ENCODE data around the gene LONP2. TPM values are rescaled to one million over a fixed set of nuclear protein-coding genes. Genes with fewer than 3 reads are reported as not detected.

LONP2 gene
- total RNA-seq, 1 experiment from 2014 or later, result 46.8 TPM

DNA sequence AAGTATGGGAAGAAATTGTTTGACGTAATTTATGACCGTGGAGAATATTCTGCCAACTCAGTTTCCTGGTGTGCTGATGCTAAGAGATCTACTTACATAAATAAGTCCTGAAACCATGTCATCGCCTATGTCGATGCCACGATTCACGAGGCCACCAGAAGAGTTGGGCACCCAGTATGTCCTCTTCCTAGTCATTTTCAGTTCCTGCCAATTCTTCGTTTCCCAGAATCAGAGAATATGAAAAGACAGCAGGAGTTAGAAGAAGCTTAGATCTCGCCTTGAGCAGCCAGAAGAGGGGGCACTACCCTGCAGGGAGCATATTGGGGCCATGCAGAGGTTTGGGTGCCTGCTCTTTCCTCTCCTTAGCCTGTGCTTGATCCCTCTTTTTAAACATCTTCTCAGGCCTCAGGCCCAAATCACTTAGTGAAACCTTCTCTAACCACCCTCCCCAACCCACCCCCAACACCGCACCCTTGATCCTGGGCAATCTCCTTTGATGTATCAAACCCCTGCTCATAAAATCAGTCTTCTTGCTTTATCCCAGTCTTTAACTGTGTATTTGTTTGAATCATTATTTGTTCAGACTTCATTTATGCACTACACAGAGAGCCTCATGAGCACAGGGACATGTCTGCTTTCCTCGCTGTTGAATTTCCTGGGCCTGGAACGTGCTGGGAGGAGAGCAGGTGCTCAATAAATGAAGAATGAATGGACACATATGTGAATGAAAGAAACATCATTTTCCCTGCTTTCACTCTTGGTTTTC is 12.2 kb upstream of the LONP2 start:
- H4K20me1 ChIP-seq (ENCODE audit: insufficient read depth), result no peaks in the 10 kb centered on the region
- H3K27me3 ChIP-seq (ENCODE audit: insufficient read depth, low read length), result no peaks in the 10 kb centered on the region
- H3K27ac ChIP-seq (ENCODE audit: low read depth, low read length), result no peak overlapping the region
- ATAC-seq (peak; percentile 96), DNase-seq (ENCODE audit: low read depth, low spot score) (peak; percentile 35)
- H3K79me2 ChIP-seq (ENCODE audit: insufficient read depth, low read length), result no peaks in the 10 kb centered on the region
- no peak overlapping the region for H3K9ac ChIP-seq (ENCODE audit: low read length)
- H2AFZ ChIP-seq (ENCODE audit: low read depth, low read length, poor library complexity, severe bottlenecking), result no peak overlapping the region
- no peaks in the 10 kb centered on the region for H3K36me3 ChIP-seq (ENCODE audit: control insufficient read depth in 1 of 2, insufficient read depth in 2 of 2, low read length in 2 of 2)
- H3K9me2 ChIP-seq (ENCODE audit: insufficient read depth), result no peaks in the 10 kb centered on the region
- RAD21 ChIA-PET (ENCODE audit: low non-redundant PET in 1 of 2, low total read pairs in 2 of 2, uncharacterized antibody in 2 of 2, unreplicated experiment in 2 of 2), result interaction anchor here (0.7 to 1.4 kb wide), 3 partner anchors 294 to 1845 kb away, joined by 3 to 6 read pairs (median 3); no protein-coding TSS in a partner anchor
- CTCF ChIA-PET, result interaction anchor here (0.8 to 1.4 kb wide), 7 partner anchors 9 to 1257 kb away, joined by 3 to 16 read pairs (median 4); partner anchors contain the start of genes ABCC11 and LONP2
- TF ChIP-seq, protein P1, sequence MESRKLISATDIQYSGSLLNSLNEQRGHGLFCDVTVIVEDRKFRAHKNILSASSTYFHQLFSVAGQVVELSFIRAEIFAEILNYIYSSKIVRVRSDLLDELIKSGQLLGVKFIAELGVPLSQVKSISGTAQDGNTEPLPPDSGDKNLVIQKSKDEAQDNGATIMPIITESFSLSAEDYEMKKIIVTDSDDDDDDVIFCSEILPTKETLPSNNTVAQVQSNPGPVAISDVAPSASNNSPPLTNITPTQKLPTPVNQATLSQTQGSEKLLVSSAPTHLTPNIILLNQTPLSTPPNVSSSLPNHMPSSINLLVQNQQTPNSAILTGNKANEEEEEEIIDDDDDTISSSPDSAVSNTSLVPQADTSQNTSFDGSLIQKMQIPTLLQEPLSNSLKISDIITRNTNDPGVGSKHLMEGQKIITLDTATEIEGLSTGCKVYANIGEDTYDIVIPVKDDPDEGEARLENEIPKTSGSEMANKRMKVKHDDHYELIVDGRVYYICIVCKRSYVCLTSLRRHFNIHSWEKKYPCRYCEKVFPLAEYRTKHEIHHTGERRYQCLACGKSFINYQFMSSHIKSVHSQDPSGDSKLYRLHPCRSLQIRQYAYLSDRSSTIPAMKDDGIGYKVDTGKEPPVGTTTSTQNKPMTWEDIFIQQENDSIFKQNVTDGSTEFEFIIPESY (IDR thresholded peaks at IDR 0.05; ENCODE audit: extremely low read depth, insufficient replicate concordance, low read length), result no peak
- TF ChIP-seq SIN3A (IDR thresholded peaks at IDR 0.05; ENCODE audit: low read depth) (no peak), RAD21 (IDR thresholded peaks at IDR 0.05; ENCODE audit: low read depth) (peak; percentile 72), TCF7L2 (IDR thresholded peaks at IDR 0.05; ENCODE audit: borderline replicate concordance, extremely low read depth, insufficient read depth, insufficient read length) (no peak), EZH2 (IDR thresholded peaks at IDR 0.05) (no peak)
- TF ChIP-seq, protein P2, sequence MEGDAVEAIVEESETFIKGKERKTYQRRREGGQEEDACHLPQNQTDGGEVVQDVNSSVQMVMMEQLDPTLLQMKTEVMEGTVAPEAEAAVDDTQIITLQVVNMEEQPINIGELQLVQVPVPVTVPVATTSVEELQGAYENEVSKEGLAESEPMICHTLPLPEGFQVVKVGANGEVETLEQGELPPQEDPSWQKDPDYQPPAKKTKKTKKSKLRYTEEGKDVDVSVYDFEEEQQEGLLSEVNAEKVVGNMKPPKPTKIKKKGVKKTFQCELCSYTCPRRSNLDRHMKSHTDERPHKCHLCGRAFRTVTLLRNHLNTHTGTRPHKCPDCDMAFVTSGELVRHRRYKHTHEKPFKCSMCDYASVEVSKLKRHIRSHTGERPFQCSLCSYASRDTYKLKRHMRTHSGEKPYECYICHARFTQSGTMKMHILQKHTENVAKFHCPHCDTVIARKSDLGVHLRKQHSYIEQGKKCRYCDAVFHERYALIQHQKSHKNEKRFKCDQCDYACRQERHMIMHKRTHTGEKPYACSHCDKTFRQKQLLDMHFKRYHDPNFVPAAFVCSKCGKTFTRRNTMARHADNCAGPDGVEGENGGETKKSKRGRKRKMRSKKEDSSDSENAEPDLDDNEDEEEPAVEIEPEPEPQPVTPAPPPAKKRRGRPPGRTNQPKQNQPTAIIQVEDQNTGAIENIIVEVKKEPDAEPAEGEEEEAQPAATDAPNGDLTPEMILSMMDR (IDR thresholded peaks at IDR 0.05 in 2 of 3, conservative IDR thresholded peaks at IDR 0.05 in 1 of 3; ENCODE audit: borderline replicate concordance in 1 of 3, insufficient read depth in 1 of 3, low read depth in 2 of 3, low read length in 2 of 3), result peak; percentile 56 to 72 (median 61); a peak in 5 of 6 replicates
- TF ChIP-seq, protein P3, sequence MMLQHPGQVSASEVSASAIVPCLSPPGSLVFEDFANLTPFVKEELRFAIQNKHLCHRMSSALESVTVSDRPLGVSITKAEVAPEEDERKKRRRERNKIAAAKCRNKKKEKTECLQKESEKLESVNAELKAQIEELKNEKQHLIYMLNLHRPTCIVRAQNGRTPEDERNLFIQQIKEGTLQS (IDR thresholded peaks at IDR 0.05), result no peak
- TF ChIP-seq, protein P4, sequence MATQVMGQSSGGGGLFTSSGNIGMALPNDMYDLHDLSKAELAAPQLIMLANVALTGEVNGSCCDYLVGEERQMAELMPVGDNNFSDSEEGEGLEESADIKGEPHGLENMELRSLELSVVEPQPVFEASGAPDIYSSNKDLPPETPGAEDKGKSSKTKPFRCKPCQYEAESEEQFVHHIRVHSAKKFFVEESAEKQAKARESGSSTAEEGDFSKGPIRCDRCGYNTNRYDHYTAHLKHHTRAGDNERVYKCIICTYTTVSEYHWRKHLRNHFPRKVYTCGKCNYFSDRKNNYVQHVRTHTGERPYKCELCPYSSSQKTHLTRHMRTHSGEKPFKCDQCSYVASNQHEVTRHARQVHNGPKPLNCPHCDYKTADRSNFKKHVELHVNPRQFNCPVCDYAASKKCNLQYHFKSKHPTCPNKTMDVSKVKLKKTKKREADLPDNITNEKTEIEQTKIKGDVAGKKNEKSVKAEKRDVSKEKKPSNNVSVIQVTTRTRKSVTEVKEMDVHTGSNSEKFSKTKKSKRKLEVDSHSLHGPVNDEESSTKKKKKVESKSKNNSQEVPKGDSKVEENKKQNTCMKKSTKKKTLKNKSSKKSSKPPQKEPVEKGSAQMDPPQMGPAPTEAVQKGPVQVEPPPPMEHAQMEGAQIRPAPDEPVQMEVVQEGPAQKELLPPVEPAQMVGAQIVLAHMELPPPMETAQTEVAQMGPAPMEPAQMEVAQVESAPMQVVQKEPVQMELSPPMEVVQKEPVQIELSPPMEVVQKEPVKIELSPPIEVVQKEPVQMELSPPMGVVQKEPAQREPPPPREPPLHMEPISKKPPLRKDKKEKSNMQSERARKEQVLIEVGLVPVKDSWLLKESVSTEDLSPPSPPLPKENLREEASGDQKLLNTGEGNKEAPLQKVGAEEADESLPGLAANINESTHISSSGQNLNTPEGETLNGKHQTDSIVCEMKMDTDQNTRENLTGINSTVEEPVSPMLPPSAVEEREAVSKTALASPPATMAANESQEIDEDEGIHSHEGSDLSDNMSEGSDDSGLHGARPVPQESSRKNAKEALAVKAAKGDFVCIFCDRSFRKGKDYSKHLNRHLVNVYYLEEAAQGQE (IDR thresholded peaks at IDR 0.05; ENCODE audit: low read depth), result no peak
- H3K9me3 ChIP-seq (ENCODE audit: control insufficient read depth in 1 of 2, insufficient read depth in 1 of 2, low read depth in 1 of 2, low read length in 2 of 2), result no peaks in the 10 kb centered on the region
- H3K4me1 ChIP-seq (ENCODE audit: control insufficient read depth in 1 of 2, insufficient read depth in 2 of 2, low read length in 2 of 2), result no peaks in the 10 kb centered on the region
- intact Hi-C loops (cut with micrococcal nuclease), result loop anchor here (1.0 to 5.0 kb wide), 3 partner anchors 294 to 390 kb away; no protein-coding TSS in a partner anchor
- no peak overlapping the region for H3K4me2 ChIP-seq (ENCODE audit: low read length)
- no TSS peak for BruUV-seq (replicated peaks)
- H3K4me3 ChIP-seq (replicated peaks in 1 of 2; ENCODE audit: low read depth in 1 of 2, low read length in 2 of 2), result no peak overlapping the region
- POLR2A ChIA-PET, result no interaction called here

Measured in HCT116 (cell line).